Liver (tissue), 9 donors: Measurements from ENCODE around the gene LYPLAL1. TPM values are rescaled to one million over a fixed set of nuclear protein-coding genes. Genes with fewer than 3 reads are reported as not detected.

Experiments
- DNase-seq: peaks from one replicate; pipeline ENCODE4 v3.0.0-alpha.2; 2017; ENCODE audit warnings: low spot score
- H3K27ac ChIP-seq, 2 donors: one replicate each; pipeline ENCODE4 v1.7.0; 2013; ENCODE audit warnings: inconsistent platforms in 2 of 2, low read length in 2 of 2, control low read depth in 1 of 2, low read depth in 1 of 2, mild to moderate bottlenecking in 1 of 2
- H3K27me3 ChIP-seq, 4 donors: one replicate each; pipeline versions ENCODE4 v1.6.1 to v1.7.0; 2013; ENCODE audit warnings: low read length in 3 of 4, inconsistent platforms in 1 of 4, mild to moderate bottlenecking in 1 of 4, moderate library complexity in 1 of 4; ENCODE audit not compliant: control insufficient read depth in 4 of 4, insufficient read depth in 4 of 4
- H3K36me3 ChIP-seq, 4 donors: one replicate each; pipeline versions ENCODE4 v1.6.1 to v1.7.0; 2013; ENCODE audit warnings: low read length in 3 of 4, mild to moderate bottlenecking in 3 of 4, low read depth in 1 of 4, moderate library complexity in 1 of 4; ENCODE audit not compliant: control insufficient read depth in 4 of 4, insufficient read depth in 3 of 4
- H3K4me1 ChIP-seq, 4 donors: one replicate each; pipeline versions ENCODE4 v1.6.1 to v1.7.0; 2013; ENCODE audit warnings: low read length in 3 of 4, mild to moderate bottlenecking in 3 of 4, moderate library complexity in 1 of 4; ENCODE audit not compliant: control insufficient read depth in 4 of 4, insufficient read depth in 4 of 4
- H3K4me3 ChIP-seq, 3 donors: one replicate each; pipeline versions ENCODE4 v1.6.1 to v1.7.0; 2013; ENCODE audit warnings: low read length in 3 of 3, control low read depth in 1 of 3, low read depth in 1 of 3, mild to moderate bottlenecking in 1 of 3
- H3K9ac ChIP-seq, 2 donors: one replicate each; pipeline ENCODE4 v1.7.0; 2013; ENCODE audit warnings: low read length in 2 of 2, mild to moderate bottlenecking in 2 of 2, moderate library complexity in 2 of 2, control low read depth in 1 of 2, low read depth in 1 of 2
- H3K9me3 ChIP-seq, 4 donors: one replicate each; pipeline versions ENCODE4 v1.6.1 to v1.7.0; 2013; ENCODE audit warnings: low read length in 3 of 4; ENCODE audit not compliant: control insufficient read depth in 4 of 4
- ATF3 ChIP-seq: IDR thresholded peaks from 2 replicates; pipeline ENCODE4 v1.6.1; 2016; ENCODE audit warnings: antibody characterized with exemption
- EGR1 ChIP-seq, 2 donors: IDR thresholded peaks; 2 replicates each; pipeline ENCODE4 v1.6.1; 2016 to 2018; ENCODE audit warnings: antibody characterized with exemption in 2 of 2, low read depth in 2 of 2
- FOXA1 ChIP-seq: IDR thresholded peaks from 2 replicates; pipeline ENCODE4 v1.6.1; 2016; ENCODE audit warnings: antibody characterized with exemption
- FOXA2 ChIP-seq: IDR thresholded peaks from 2 replicates; pipeline ENCODE4 v1.6.1; 2016; ENCODE audit warnings: antibody characterized with exemption
- GABPA ChIP-seq, 2 donors: IDR thresholded peaks in 1 of 2; conservative IDR thresholded peaks in 1 of 2; 2 replicates each; pipeline ENCODE4 v1.6.1; 2016; ENCODE audit warnings: antibody characterized with exemption in 2 of 2, mild to moderate bottlenecking in 1 of 2, moderate library complexity in 1 of 2
- HNF4A ChIP-seq, 2 donors: conservative IDR thresholded peaks; 2 replicates each; pipeline ENCODE4 v1.6.1; 2016; ENCODE audit warnings: antibody characterized with exemption in 2 of 2, mild to moderate bottlenecking in 2 of 2
- HNF4G ChIP-seq: IDR thresholded peaks from 2 replicates; pipeline ENCODE4 v1.6.1; 2016; ENCODE audit warnings: antibody characterized with exemption
- JUND ChIP-seq, 2 donors: IDR thresholded peaks; 2 replicates each; pipeline ENCODE4 v1.6.1; 2016; ENCODE audit warnings: antibody characterized with exemption in 2 of 2
- NR2F2 ChIP-seq: IDR thresholded peaks from 2 replicates; pipeline ENCODE4 v1.6.1; 2016; ENCODE audit warnings: antibody characterized with exemption
- RXRA ChIP-seq, 2 donors: IDR thresholded peaks; 2 replicates each; pipeline ENCODE4 v1.6.1; 2017 to 2018; ENCODE audit warnings: antibody characterized with exemption in 2 of 2, mild to moderate bottlenecking in 1 of 2
- SP1 ChIP-seq: IDR thresholded peaks from 2 replicates; pipeline ENCODE4 v1.6.1; 2018; ENCODE audit warnings: antibody characterized with exemption, mild to moderate bottlenecking
- TAF1 ChIP-seq: conservative IDR thresholded peaks from 2 replicates; pipeline ENCODE4 v1.6.1; 2016; ENCODE audit warnings: antibody characterized with exemption, mild to moderate bottlenecking
- YY1 ChIP-seq: IDR thresholded peaks from 2 replicates; pipeline ENCODE4 v1.6.1; 2016; ENCODE audit warnings: antibody characterized with exemption, mild to moderate bottlenecking
- ZBTB33 ChIP-seq: IDR thresholded peaks from 2 replicates; pipeline ENCODE4 v1.6.1; 2016; ENCODE audit warnings: antibody characterized with exemption
- WGBS: extraction: QIAGEN DNeasy Blood & Tissue Kit; methylation state at CpG from one replicate; pipeline ENCODE4 v1.1.7; 2013; 5-methylcytosine and 5-hydroxymethylcytosine counted together
- polyA plus RNA-seq, 2 donors: library from polyadenylated mRNA; stranded (reverse) in 1 of 2; unstranded in 1 of 2; fragments of 200-250 nt in 1 of 2; fragments of >200 nt in 1 of 2; fragmentation: Nextera tagmentation in 1 of 2; extraction: Ambion mirVana in 1 of 2; gene quantifications; one replicate each; pipeline versions ENCODE4 v1.2.1 to v1.2.3, GENCODE V29; 2013 to 2015
- total RNA-seq, 2 donors: library from RNA; depleted of rRNA; stranded (reverse); fragments of >200 nt; gene quantifications; one replicate each; pipeline ENCODE4 v1.2.3, GENCODE V29; 2014
- TF ChIP-seq, protein P1 (sequence below): IDR thresholded peaks from 2 replicates; pipeline ENCODE4 v1.6.1; 2016; ENCODE audit warnings: antibody characterized with exemption, mild to moderate bottlenecking
- TF ChIP-seq, protein P2 (sequence below): fragments of 150-350 bp; IDR thresholded peaks from 2 replicates; pipeline ENCODE4 v1.5.1; 2017; ENCODE audit warnings: improper control_type of control experiment, low read depth, low read length; ENCODE audit not compliant: missing input control
- TF ChIP-seq, protein P3 (sequence below): IDR thresholded peaks from 2 replicates; pipeline ENCODE4 v1.6.1; 2016; ENCODE audit warnings: antibody characterized with exemption
- donor health status: healthy.
- donor health status: healthy.
- donor health status: healthy.
- donor health status: healthy.
- donor health status: healthy.

Gene LYPLAL1
- total and polyA plus RNA-seq, 4 donors = 10.3 to 57.4 (median 13.7) TPM

DNA sequence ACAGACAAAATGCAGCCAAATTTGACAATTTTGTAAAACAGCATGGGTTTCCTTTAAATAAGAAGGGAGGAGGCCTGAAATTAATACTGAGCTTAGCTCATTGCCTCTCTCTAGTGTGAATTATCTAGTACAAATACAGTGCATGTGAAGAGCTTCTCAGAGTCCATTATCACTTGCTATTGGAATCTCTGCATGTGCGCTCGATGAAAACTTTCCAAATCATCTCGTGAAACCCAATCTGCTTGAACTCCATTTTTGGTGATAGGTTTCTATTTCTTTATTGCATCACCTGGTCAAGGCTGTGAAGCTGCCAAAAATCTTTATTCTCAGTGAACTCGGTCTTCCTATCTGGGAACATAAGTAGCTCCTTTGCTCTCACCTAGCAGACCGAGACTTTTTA is 49.5 kb upstream of the LYPLAL1 start (continued):
- TF ChIP-seq, protein P1, sequence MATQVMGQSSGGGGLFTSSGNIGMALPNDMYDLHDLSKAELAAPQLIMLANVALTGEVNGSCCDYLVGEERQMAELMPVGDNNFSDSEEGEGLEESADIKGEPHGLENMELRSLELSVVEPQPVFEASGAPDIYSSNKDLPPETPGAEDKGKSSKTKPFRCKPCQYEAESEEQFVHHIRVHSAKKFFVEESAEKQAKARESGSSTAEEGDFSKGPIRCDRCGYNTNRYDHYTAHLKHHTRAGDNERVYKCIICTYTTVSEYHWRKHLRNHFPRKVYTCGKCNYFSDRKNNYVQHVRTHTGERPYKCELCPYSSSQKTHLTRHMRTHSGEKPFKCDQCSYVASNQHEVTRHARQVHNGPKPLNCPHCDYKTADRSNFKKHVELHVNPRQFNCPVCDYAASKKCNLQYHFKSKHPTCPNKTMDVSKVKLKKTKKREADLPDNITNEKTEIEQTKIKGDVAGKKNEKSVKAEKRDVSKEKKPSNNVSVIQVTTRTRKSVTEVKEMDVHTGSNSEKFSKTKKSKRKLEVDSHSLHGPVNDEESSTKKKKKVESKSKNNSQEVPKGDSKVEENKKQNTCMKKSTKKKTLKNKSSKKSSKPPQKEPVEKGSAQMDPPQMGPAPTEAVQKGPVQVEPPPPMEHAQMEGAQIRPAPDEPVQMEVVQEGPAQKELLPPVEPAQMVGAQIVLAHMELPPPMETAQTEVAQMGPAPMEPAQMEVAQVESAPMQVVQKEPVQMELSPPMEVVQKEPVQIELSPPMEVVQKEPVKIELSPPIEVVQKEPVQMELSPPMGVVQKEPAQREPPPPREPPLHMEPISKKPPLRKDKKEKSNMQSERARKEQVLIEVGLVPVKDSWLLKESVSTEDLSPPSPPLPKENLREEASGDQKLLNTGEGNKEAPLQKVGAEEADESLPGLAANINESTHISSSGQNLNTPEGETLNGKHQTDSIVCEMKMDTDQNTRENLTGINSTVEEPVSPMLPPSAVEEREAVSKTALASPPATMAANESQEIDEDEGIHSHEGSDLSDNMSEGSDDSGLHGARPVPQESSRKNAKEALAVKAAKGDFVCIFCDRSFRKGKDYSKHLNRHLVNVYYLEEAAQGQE = no peak
- TF ChIP-seq TAF1 = no peak

DNA sequence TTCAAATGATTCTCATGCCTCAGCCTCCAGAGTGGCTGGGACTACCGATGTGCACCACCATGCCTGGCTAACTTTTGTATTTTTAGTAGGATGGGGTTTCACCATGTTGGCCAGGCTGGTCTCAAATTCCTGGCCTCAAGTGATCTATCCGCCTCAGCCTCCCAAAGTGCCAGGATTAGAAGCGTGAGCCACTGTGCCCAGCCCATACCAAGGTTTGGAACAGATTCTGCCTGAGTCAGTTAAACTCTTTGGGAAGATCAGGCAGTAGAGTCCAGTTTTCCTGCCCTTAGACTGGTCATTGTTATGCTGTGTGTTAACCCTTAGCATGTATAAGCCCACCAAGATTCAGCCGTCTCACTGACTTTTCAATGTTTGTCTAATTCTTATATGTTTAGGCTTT is 48.3 kb upstream of the LYPLAL1 start:
- Histone ChIP-seq H3K9me3 (no peaks in the 10 kb centered on the region), H3K4me3 (no peak overlapping the region), H3K27ac (no peak overlapping the region), H3K27me3 (no peaks in the 10 kb centered on the region), H3K4me1 (no peaks in the 10 kb centered on the region), H3K9ac (no peak overlapping the region), H3K36me3 (no peaks in the 10 kb centered on the region)
- TF ChIP-seq YY1 = no peak
- no peak for TF ChIP-seq FOXA1
- no peak for TF ChIP-seq ZBTB33
- TF ChIP-seq RXRA (IDR thresholded peaks at IDR 0.05) = no peak
- TF ChIP-seq GABPA (IDR thresholded peaks at IDR 0.05 in 1 of 2, conservative IDR thresholded peaks at IDR 0.05 in 1 of 2) = no peak
- TF ChIP-seq SP1 = no peak
- 99% methylated on average over 4 of the region's 4 CpGs for WGBS
- DNase-seq = no peak

GRCh38 chr1:219126377-219126776 is 47.3 kb upstream of the LYPLAL1 start:
- Histone ChIP-seq H3K4me1 (no peaks in the 10 kb centered on the region), H3K9ac (no peak overlapping the region), H3K27ac (no peak overlapping the region), H3K36me3 (no peaks in the 10 kb centered on the region), H3K9me3 (no peaks in the 10 kb centered on the region), H3K27me3 (no peaks in the 10 kb centered on the region), H3K4me3 (no peak overlapping the region)
- DNase-seq = no peak
- TF ChIP-seq SP1 (no peak), RXRA (IDR thresholded peaks at IDR 0.05) (no peak), GABPA (IDR thresholded peaks at IDR 0.05 in 1 of 2, conservative IDR thresholded peaks at IDR 0.05 in 1 of 2) (no peak), JUND (IDR thresholded peaks at IDR 0.05) (no peak), EGR1 (IDR thresholded peaks at IDR 0.05; ENCODE audit: low read depth in 2 of 2) (no peak), YY1 (no peak), ZBTB33 (no peak), ATF3 (no peak), FOXA2 (no peak), HNF4G (no peak), HNF4A (conservative IDR thresholded peaks at IDR 0.05) (no peak), NR2F2 (no peak), FOXA1 (no peak)
- TF ChIP-seq, protein P2, sequence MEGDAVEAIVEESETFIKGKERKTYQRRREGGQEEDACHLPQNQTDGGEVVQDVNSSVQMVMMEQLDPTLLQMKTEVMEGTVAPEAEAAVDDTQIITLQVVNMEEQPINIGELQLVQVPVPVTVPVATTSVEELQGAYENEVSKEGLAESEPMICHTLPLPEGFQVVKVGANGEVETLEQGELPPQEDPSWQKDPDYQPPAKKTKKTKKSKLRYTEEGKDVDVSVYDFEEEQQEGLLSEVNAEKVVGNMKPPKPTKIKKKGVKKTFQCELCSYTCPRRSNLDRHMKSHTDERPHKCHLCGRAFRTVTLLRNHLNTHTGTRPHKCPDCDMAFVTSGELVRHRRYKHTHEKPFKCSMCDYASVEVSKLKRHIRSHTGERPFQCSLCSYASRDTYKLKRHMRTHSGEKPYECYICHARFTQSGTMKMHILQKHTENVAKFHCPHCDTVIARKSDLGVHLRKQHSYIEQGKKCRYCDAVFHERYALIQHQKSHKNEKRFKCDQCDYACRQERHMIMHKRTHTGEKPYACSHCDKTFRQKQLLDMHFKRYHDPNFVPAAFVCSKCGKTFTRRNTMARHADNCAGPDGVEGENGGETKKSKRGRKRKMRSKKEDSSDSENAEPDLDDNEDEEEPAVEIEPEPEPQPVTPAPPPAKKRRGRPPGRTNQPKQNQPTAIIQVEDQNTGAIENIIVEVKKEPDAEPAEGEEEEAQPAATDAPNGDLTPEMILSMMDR = no peak
- TF ChIP-seq, protein P3, sequence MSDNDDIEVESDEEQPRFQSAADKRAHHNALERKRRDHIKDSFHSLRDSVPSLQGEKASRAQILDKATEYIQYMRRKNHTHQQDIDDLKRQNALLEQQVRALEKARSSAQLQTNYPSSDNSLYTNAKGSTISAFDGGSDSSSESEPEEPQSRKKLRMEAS = no peak
- WGBS = 83% methylated on average over 2 of the region's 2 CpGs
